H9 (cell line): ENCODE data around the gene RBPJ. TPM values are rescaled to one million over a fixed set of nuclear protein-coding genes. Genes with fewer than 3 reads are reported as not detected.

ENCODE experiments used
- DNase-seq: peaks from one replicate; pipeline ENCODE4 v3.0.0-alpha.2; 2017
- H2AFZ ChIP-seq: one replicate; pipeline ENCODE4 v1.6.1; 2013; ENCODE audit warnings: mild to moderate bottlenecking, low read length, control low read depth, moderate library complexity
- H2AK5ac ChIP-seq: 2 replicates; pipeline ENCODE4 v1.6.1; 2013; ENCODE audit warnings: low read length, control low read depth, mixed read lengths; ENCODE audit not compliant: insufficient read length
- H2BK120ac ChIP-seq: one replicate; pipeline ENCODE4 v1.6.1; 2013; ENCODE audit warnings: low read depth, mild to moderate bottlenecking, low read length, control low read depth, inconsistent platforms; ENCODE audit not compliant: poor library complexity, severe bottlenecking
- H2BK12ac ChIP-seq: 2 replicates; pipeline ENCODE4 v1.6.1; 2013; ENCODE audit warnings: low read length, control low read depth, mixed read lengths, low read depth; ENCODE audit not compliant: insufficient read length
- H2BK15ac ChIP-seq: 2 replicates; pipeline ENCODE4 v1.6.1; 2013; ENCODE audit warnings: low read depth, low read length, control low read depth
- H2BK20ac ChIP-seq: one replicate; pipeline ENCODE4 v1.6.1; 2013; ENCODE audit warnings: low read depth, mild to moderate bottlenecking, low read length, control low read depth, inconsistent platforms; ENCODE audit not compliant: poor library complexity, severe bottlenecking
- H2BK5ac ChIP-seq: 2 replicates; pipeline ENCODE4 v1.6.1; 2013; ENCODE audit warnings: low read length, control low read depth, mixed read lengths; ENCODE audit not compliant: insufficient read length
- H3K14ac ChIP-seq: 2 replicates; pipeline ENCODE4 v1.6.1; 2013; ENCODE audit warnings: low read length, control low read depth; ENCODE audit not compliant: insufficient read depth
- H3K18ac ChIP-seq: 2 replicates; pipeline ENCODE4 v1.6.1; 2013; ENCODE audit warnings: low read depth, mild to moderate bottlenecking, mixed read lengths, low read length, control low read depth; ENCODE audit not compliant: insufficient read length
- H3K23ac ChIP-seq: 2 replicates; pipeline ENCODE4 v1.6.1; 2013; ENCODE audit warnings: low read length, control low read depth, mixed read lengths, low read depth; ENCODE audit not compliant: insufficient read length
- H3K23me2 ChIP-seq: 2 replicates; pipeline ENCODE4 v1.6.1; 2013; ENCODE audit warnings: low read depth, mild to moderate bottlenecking, mixed read lengths, low read length, control low read depth; ENCODE audit not compliant: insufficient read length, poor library complexity, severe bottlenecking
- H3K27ac ChIP-seq: 2 replicates; pipeline ENCODE4 v1.5.1; 2013; ENCODE audit warnings: low read length, control low read depth, mixed read lengths, low read depth; ENCODE audit not compliant: insufficient read length
- H3K27me3 ChIP-seq: 2 replicates; pipeline ENCODE4 v1.6.1; 2013; ENCODE audit warnings: low read length, control low read depth, inconsistent platforms; ENCODE audit not compliant: insufficient read depth
- H3K4ac ChIP-seq: 2 replicates; pipeline ENCODE4 v1.6.1; 2013; ENCODE audit warnings: low read depth, mild to moderate bottlenecking, control low read depth, inconsistent platforms, low read length, moderate library complexity
- H3K4me1 ChIP-seq: 2 replicates; pipeline ENCODE4 v1.6.1; 2013; ENCODE audit warnings: low read length, control low read depth, inconsistent platforms; ENCODE audit not compliant: insufficient read depth
- H3K4me2 ChIP-seq: 2 replicates; pipeline ENCODE4 v1.6.1; 2013; ENCODE audit warnings: low read length, control low read depth, mixed read lengths; ENCODE audit not compliant: insufficient read length, insufficient read depth
- H3K56ac ChIP-seq: 2 replicates; pipeline ENCODE4 v1.6.1; 2013; ENCODE audit warnings: low read depth, mild to moderate bottlenecking, mixed read lengths, low read length, control low read depth; ENCODE audit not compliant: insufficient read length
- H3K79me1 ChIP-seq: 2 replicates; pipeline ENCODE4 v1.6.1; 2013; ENCODE audit warnings: low read depth, mild to moderate bottlenecking, moderate library complexity, low read length, control low read depth, inconsistent platforms; ENCODE audit not compliant: insufficient read depth, poor library complexity, severe bottlenecking
- H3K79me2 ChIP-seq: 2 replicates; pipeline ENCODE4 v1.6.1; 2013; ENCODE audit warnings: low read length, control low read depth, inconsistent platforms; ENCODE audit not compliant: insufficient read depth
- H3K9ac ChIP-seq: 2 replicates; pipeline ENCODE4 v1.6.1; 2013; ENCODE audit warnings: low read length, control low read depth, mixed read lengths; ENCODE audit not compliant: insufficient read length; ENCODE audit errors: extremely low read depth
- H3K9me3 ChIP-seq: one replicate; pipeline ENCODE4 v1.6.1; 2013; ENCODE audit warnings: low read depth, low read length, inconsistent platforms; ENCODE audit not compliant: control insufficient read depth
- H3T11ph ChIP-seq: one replicate; pipeline ENCODE4 v1.6.1; 2013; ENCODE audit warnings: mild to moderate bottlenecking, low read length, control low read depth, inconsistent platforms
- H4K20me1 ChIP-seq: one replicate; pipeline ENCODE4 v1.6.1; 2013; ENCODE audit not compliant: control insufficient read depth, insufficient read length, insufficient read depth
- H4K5ac ChIP-seq: 2 replicates; pipeline ENCODE4 v1.6.1; 2013; ENCODE audit warnings: low read depth, mild to moderate bottlenecking, mixed read lengths, low read length, control low read depth; ENCODE audit not compliant: insufficient read length
- H4K8ac ChIP-seq: replicated peaks from 2 replicates; pipeline ENCODE4 v1.6.1; 2013; ENCODE audit warnings: low read length, control low read depth, mixed read lengths, low read depth; ENCODE audit not compliant: insufficient read length
- H4K91ac ChIP-seq: 2 replicates; pipeline ENCODE4 v1.6.1; 2013; ENCODE audit warnings: low read depth, mild to moderate bottlenecking, moderate library complexity, mixed read lengths, low read length, control low read depth; ENCODE audit not compliant: insufficient read length
- H3K27ac Mint-ChIP-seq, 3 experiments: 2 replicates in 2 of 3; 3 replicates in 1 of 3; pipeline ENCODE4 v1.8.0; 2020 to 2021; ENCODE audit warnings: mixed read lengths in 3 of 3, mild to moderate bottlenecking in 1 of 3, moderate library complexity in 1 of 3
- H3K27me3 Mint-ChIP-seq: 2 replicates; pipeline ENCODE4 v1.8.0; 2021; ENCODE audit warnings: low read depth, mild to moderate bottlenecking, moderate library complexity, mixed read lengths
- H3K36me3 Mint-ChIP-seq, 3 experiments: 2 replicates in 2 of 3; 3 replicates in 1 of 3; pipeline ENCODE4 v1.8.0; 2020 to 2021; ENCODE audit warnings: low read depth in 3 of 3, mixed read lengths in 3 of 3; ENCODE audit not compliant: insufficient read depth in 1 of 3
- H3K4me1 Mint-ChIP-seq, 2 experiments: 2 replicates each; pipeline ENCODE4 v1.8.0; 2020; ENCODE audit warnings: mixed read lengths in 2 of 2
- H3K4me3 Mint-ChIP-seq, 2 experiments: 2 replicates in 1 of 2; 3 replicates in 1 of 2; pipeline ENCODE4 v1.8.0; 2020 to 2021; ENCODE audit warnings: mild to moderate bottlenecking in 2 of 2, mixed read lengths in 2 of 2, moderate library complexity in 1 of 2
- H3K9me3 Mint-ChIP-seq, 2 experiments: 2 replicates in 1 of 2; 3 replicates in 1 of 2; pipeline ENCODE4 v1.8.0; 2020; ENCODE audit warnings: mild to moderate bottlenecking in 2 of 2, mixed read lengths in 2 of 2, moderate library complexity in 1 of 2
- CTCF ChIP-seq: fragments of 200-600 bp; sonication (generic); conservative IDR thresholded peaks from 3 replicates; pipeline ENCODE4 v1.8.0; 2021; ENCODE audit warnings: antibody characterized with exemption, mild to moderate bottlenecking
- WGBS: extraction: QIAGEN DNeasy Blood & Tissue Kit; methylation state at CpG from one replicate; pipeline ENCODE4 v1.1.7; 2013; ENCODE audit warnings: missing lambda C conversion rate, low lambda C conversion rate, mixed read lengths; ENCODE audit not compliant: insufficient read length; ENCODE audit errors: extremely low coverage; 5-methylcytosine and 5-hydroxymethylcytosine counted together
- total RNA-seq: library from RNA; stranded (reverse); gene quantifications from 2 replicates; pipeline ENCODE4 v1.2.1, GENCODE V29; 2021

RBPJ gene
- total RNA-seq, 1 experiment from 2014 or later: 166 TPM

GRCh38 chr4:26464420-26465095 is 143.7 kb downstream of the RBPJ start:
- no CpG with 5 or more reads among the region's 14 CpGs for WGBS
- TF ChIP-seq CTCF: no peak
- no peak overlapping the region for H2BK5ac ChIP-seq

More at GRCh38 chr4:26464420-26465095, 143.7 kb downstream of the RBPJ start:
- H3T11ph ChIP-seq: no peak overlapping the region
- H3K4me2 ChIP-seq: no peak overlapping the region
- H3K9ac ChIP-seq: no peak overlapping the region
- no peak overlapping the region for H3K4me3 Mint-ChIP-seq
- H3K18ac ChIP-seq: no peak overlapping the region
- H4K5ac ChIP-seq: no peak overlapping the region
- H3K4me1 Mint-ChIP-seq: peaks cover 11 to 13% of the 10 kb centered on the region in 2 experiments
- H3K79me2 ChIP-seq: no peaks in the 10 kb centered on the region
- no peak overlapping the region for H3K27ac Mint-ChIP-seq
- no peak overlapping the region for H3K56ac ChIP-seq
- H3K23me2 ChIP-seq: no peaks in the 10 kb centered on the region
- no peak overlapping the region for H3K14ac ChIP-seq
- no peak overlapping the region for H2BK15ac ChIP-seq
- H2AK5ac ChIP-seq: no peak overlapping the region
- no peaks in the 10 kb centered on the region for H3K27me3 ChIP-seq
- H3K9me3 Mint-ChIP-seq: peaks cover 0 to 6% of the 10 kb centered on the region in 2 experiments; a peak in 4 of 5 replicates
- no peak overlapping the region for H2AFZ ChIP-seq
- H3K27me3 Mint-ChIP-seq: peaks cover 2% of the 10 kb centered on the region
- H4K8ac ChIP-seq: no peak overlapping the region
- no peak overlapping the region for H3K4ac ChIP-seq
- no peak for DNase-seq
- no peak overlapping the region for H3K27ac ChIP-seq
- no peaks in the 10 kb centered on the region for H4K20me1 ChIP-seq
- no peak overlapping the region for H3K23ac ChIP-seq
- H2BK12ac ChIP-seq: no peak overlapping the region
- H3K79me1 ChIP-seq: no peaks in the 10 kb centered on the region
- no peaks in the 10 kb centered on the region; a peak in 2 of 7 replicates for H3K36me3 Mint-ChIP-seq
- no peak overlapping the region for H4K91ac ChIP-seq
- peaks cover 2% of the 10 kb centered on the region; the same call in 1 of the 2 replicates for H3K4me1 ChIP-seq
- H2BK20ac ChIP-seq: no peak overlapping the region
- no peaks in the 10 kb centered on the region for H3K9me3 ChIP-seq
- no peak overlapping the region for H2BK120ac ChIP-seq
